HEK293 (cell line): ENCODE results near the gene TBCA.

Source experiments
- ZNF157 ChIP-seq: fragments of 450-650 bp; formaldehyde crosslinking; IDR thresholded peaks from 2 replicates; pipeline ENCODE4 v1.5.1; 2016; ENCODE audit warnings: missing biosample characterization, missing genetic modification characterization
- ZNF175 ChIP-seq: fragments of 450-650 bp; formaldehyde crosslinking; IDR thresholded peaks from 2 replicates; pipeline ENCODE4 v1.5.1; 2016; ENCODE audit warnings: missing biosample characterization, missing genetic modification characterization
- ZNF19 ChIP-seq: fragments of 450-650 bp; formaldehyde crosslinking; IDR thresholded peaks from 2 replicates; pipeline ENCODE4; 2016; ENCODE audit warnings: missing biosample characterization, missing genetic modification characterization, low read depth
- ZNF274 ChIP-seq, 2 experiments: fragments of 200-500 bp in 1 of 2; fragments of 450-650 bp in 1 of 2; sonication (Bioruptor generic) in 1 of 2; formaldehyde crosslinking in 1 of 2; IDR thresholded peaks; 2 replicates each; pipeline versions ENCODE4 v1.5.1 to v1.6.1; 2014 to 2016; ENCODE audit warnings: borderline replicate concordance in 1 of 2, inconsistent platforms in 1 of 2, low read length in 1 of 2, missing biosample characterization in 1 of 2, missing genetic modification characterization in 1 of 2
- ZNF324 ChIP-seq: fragments of 450-650 bp; formaldehyde crosslinking; IDR thresholded peaks from 2 replicates; pipeline ENCODE4 v1.5.1; 2016; ENCODE audit warnings: missing biosample characterization, missing genetic modification characterization
- ZNF510 ChIP-seq: fragments of 450-650 bp; formaldehyde crosslinking; IDR thresholded peaks from 2 replicates; pipeline ENCODE4 v1.5.1; 2018; ENCODE audit warnings: mild to moderate bottlenecking, missing genetic modification characterization, missing biosample characterization; ENCODE audit not compliant: insufficient replicate concordance
- ZNF626 ChIP-seq: fragments of 450-650 bp; sonication (Bioruptor Pico); formaldehyde crosslinking; IDR thresholded peaks from 2 replicates; pipeline ENCODE4 v1.5.1; 2018; ENCODE audit warnings: missing biosample characterization, missing genetic modification characterization, inconsistent platforms
- ZNF629 ChIP-seq: fragments of 450-650 bp; formaldehyde crosslinking; IDR thresholded peaks from 2 replicates; pipeline ENCODE4 v1.5.1; 2017; ENCODE audit warnings: missing biosample characterization, missing genetic modification characterization
- TF ChIP-seq, protein P1 (sequence below): fragments of 450-650 bp; formaldehyde crosslinking; IDR thresholded peaks from 2 replicates; pipeline ENCODE4 v1.5.1; 2016; ENCODE audit warnings: missing biosample characterization, missing genetic modification characterization
- TF ChIP-seq, protein P2 (sequence below): fragments of 450-650 bp; formaldehyde crosslinking; IDR thresholded peaks from 2 replicates; pipeline ENCODE4 v1.5.1; 2016; ENCODE audit warnings: missing biosample characterization, missing genetic modification characterization
- TF ChIP-seq, protein P3 (sequence below): fragments of 450-650 bp; formaldehyde crosslinking; IDR thresholded peaks from 2 replicates; pipeline ENCODE4 v1.5.1; 2016; ENCODE audit warnings: missing biosample characterization, missing genetic modification characterization
- TF ChIP-seq, protein P4 (sequence below): fragments of 450-650 bp; formaldehyde crosslinking; IDR thresholded peaks from 2 replicates; pipeline ENCODE4 v1.5.1; 2016; ENCODE audit warnings: missing biosample characterization, missing genetic modification characterization
- TF ChIP-seq, protein P5 (sequence below): fragments of 450-650 bp; formaldehyde crosslinking; IDR thresholded peaks from 2 replicates; pipeline ENCODE4 v1.5.1; 2016; ENCODE audit warnings: missing biosample characterization, missing genetic modification characterization

DNA sequence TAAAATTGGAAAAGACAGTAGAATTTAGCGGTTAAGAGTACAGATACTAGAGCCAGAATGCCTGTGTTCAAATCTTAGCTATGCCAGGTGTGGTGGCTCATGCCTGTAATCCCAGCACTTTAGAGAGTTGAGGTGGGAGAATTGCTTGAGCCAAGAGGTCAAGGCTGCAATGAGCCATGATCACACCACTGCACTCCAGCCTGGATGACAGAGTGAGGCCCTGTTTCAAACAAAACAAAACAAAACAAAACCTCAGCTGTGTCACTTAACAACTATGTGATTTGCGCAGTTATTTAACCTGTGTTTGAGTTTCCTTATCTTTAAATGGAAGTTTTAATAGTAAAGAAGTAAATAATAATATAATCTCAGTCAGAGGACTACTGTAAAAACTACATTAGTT lies 68.3 kb downstream of the TBCA start:
- TF ChIP-seq, protein P1, sequence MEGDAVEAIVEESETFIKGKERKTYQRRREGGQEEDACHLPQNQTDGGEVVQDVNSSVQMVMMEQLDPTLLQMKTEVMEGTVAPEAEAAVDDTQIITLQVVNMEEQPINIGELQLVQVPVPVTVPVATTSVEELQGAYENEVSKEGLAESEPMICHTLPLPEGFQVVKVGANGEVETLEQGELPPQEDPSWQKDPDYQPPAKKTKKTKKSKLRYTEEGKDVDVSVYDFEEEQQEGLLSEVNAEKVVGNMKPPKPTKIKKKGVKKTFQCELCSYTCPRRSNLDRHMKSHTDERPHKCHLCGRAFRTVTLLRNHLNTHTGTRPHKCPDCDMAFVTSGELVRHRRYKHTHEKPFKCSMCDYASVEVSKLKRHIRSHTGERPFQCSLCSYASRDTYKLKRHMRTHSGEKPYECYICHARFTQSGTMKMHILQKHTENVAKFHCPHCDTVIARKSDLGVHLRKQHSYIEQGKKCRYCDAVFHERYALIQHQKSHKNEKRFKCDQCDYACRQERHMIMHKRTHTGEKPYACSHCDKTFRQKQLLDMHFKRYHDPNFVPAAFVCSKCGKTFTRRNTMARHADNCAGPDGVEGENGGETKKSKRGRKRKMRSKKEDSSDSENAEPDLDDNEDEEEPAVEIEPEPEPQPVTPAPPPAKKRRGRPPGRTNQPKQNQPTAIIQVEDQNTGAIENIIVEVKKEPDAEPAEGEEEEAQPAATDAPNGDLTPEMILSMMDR (tag by site-specific recombination) = no peak
- TF ChIP-seq ZNF324 (no peak), ZNF626 (no peak), ZNF157 (no peak), ZNF629 (tag by site-specific recombination) (no peak), ZNF19 (no peak), ZNF175 (tag by site-specific recombination) (no peak), ZNF510 (tag by site-specific recombination) (no peak), ZNF274 (IDR thresholded peaks at IDR 0.05; ENCODE audit: low read length) (no peak), ZNF274 (tag by site-specific recombination; IDR thresholded peaks at IDR 0.05; ENCODE audit: borderline replicate concordance) (no peak)
- TF ChIP-seq, protein P2, sequence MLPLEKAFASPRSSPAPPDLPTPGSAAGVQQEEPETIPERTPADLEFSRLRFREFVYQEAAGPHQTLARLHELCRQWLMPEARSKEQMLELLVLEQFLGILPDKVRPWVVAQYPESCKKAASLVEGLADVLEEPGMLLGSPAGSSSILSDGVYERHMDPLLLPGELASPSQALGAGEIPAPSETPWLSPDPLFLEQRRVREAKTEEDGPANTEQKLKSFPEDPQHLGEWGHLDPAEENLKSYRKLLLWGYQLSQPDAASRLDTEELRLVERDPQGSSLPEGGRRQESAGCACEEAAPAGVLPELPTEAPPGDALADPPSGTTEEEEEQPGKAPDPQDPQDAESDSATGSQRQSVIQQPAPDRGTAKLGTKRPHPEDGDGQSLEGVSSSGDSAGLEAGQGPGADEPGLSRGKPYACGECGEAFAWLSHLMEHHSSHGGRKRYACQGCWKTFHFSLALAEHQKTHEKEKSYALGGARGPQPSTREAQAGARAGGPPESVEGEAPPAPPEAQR (tag by site-specific recombination) = no peak
- TF ChIP-seq, protein P3, sequence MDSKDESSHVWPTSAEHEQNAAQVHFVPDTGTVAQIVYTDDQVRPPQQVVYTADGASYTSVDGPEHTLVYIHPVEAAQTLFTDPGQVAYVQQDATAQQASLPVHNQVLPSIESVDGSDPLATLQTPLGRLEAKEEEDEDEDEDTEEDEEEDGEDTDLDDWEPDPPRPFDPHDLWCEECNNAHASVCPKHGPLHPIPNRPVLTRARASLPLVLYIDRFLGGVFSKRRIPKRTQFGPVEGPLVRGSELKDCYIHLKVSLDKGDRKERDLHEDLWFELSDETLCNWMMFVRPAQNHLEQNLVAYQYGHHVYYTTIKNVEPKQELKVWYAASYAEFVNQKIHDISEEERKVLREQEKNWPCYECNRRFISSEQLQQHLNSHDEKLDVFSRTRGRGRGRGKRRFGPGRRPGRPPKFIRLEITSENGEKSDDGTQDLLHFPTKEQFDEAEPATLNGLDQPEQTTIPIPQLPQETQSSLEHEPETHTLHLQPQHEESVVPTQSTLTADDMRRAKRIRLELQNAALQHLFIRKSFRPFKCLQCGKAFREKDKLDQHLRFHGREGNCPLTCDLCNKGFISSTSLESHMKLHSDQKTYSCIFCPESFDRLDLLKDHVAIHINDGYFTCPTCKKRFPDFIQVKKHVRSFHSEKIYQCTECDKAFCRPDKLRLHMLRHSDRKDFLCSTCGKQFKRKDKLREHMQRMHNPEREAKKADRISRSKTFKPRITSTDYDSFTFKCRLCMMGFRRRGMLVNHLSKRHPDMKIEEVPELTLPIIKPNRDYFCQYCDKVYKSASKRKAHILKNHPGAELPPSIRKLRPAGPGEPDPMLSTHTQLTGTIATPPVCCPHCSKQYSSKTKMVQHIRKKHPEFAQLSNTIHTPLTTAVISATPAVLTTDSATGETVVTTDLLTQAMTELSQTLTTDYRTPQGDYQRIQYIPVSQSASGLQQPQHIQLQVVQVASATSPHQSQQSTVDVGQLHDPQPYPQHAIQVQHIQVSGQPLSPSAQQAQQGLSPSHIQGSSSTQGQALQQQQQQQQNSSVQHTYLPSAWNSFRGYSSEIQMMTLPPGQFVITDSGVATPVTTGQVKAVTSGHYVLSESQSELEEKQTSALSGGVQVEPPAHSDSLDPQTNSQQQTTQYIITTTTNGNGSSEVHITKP = no peak
- TF ChIP-seq, protein P4, sequence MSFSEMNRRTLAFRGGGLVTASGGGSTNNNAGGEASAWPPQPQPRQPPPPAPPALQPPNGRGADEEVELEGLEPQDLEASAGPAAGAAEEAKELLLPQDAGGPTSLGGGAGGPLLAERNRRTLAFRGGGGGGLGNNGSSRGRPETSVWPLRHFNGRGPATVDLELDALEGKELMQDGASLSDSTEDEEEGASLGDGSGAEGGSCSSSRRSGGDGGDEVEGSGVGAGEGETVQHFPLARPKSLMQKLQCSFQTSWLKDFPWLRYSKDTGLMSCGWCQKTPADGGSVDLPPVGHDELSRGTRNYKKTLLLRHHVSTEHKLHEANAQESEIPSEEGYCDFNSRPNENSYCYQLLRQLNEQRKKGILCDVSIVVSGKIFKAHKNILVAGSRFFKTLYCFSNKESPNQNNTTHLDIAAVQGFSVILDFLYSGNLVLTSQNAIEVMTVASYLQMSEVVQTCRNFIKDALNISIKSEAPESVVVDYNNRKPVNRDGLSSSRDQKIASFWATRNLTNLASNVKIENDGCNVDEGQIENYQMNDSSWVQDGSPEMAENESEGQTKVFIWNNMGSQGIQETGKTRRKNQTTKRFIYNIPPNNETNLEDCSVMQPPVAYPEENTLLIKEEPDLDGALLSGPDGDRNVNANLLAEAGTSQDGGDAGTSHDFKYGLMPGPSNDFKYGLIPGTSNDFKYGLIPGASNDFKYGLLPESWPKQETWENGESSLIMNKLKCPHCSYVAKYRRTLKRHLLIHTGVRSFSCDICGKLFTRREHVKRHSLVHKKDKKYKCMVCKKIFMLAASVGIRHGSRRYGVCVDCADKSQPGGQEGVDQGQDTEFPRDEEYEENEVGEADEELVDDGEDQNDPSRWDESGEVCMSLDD (tag by site-specific recombination) = no peak
- TF ChIP-seq, protein P5, sequence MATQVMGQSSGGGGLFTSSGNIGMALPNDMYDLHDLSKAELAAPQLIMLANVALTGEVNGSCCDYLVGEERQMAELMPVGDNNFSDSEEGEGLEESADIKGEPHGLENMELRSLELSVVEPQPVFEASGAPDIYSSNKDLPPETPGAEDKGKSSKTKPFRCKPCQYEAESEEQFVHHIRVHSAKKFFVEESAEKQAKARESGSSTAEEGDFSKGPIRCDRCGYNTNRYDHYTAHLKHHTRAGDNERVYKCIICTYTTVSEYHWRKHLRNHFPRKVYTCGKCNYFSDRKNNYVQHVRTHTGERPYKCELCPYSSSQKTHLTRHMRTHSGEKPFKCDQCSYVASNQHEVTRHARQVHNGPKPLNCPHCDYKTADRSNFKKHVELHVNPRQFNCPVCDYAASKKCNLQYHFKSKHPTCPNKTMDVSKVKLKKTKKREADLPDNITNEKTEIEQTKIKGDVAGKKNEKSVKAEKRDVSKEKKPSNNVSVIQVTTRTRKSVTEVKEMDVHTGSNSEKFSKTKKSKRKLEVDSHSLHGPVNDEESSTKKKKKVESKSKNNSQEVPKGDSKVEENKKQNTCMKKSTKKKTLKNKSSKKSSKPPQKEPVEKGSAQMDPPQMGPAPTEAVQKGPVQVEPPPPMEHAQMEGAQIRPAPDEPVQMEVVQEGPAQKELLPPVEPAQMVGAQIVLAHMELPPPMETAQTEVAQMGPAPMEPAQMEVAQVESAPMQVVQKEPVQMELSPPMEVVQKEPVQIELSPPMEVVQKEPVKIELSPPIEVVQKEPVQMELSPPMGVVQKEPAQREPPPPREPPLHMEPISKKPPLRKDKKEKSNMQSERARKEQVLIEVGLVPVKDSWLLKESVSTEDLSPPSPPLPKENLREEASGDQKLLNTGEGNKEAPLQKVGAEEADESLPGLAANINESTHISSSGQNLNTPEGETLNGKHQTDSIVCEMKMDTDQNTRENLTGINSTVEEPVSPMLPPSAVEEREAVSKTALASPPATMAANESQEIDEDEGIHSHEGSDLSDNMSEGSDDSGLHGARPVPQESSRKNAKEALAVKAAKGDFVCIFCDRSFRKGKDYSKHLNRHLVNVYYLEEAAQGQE (tag by site-specific recombination) = no peak
